AG09309 (cell line): ENCODE results near the gene DNASE1.

Experiments used
- DNase-seq: peaks from one replicate; pipeline ENCODE4 v3.0.0-alpha.2; 2010; ENCODE audit warnings: low read depth
- H3K4me3 ChIP-seq: 2 replicates; pipeline ENCODE4 v1.5.1; 2011; ENCODE audit warnings: mild to moderate bottlenecking, low read depth, low read length, moderate library complexity; ENCODE audit not compliant: control insufficient read depth
- CTCF ChIP-seq: IDR thresholded peaks from 2 replicates; pipeline ENCODE4 v1.5.1; 2011; ENCODE audit warnings: mild to moderate bottlenecking, low read depth, low read length, inconsistent platforms; ENCODE audit not compliant: insufficient read depth, control insufficient read depth; ENCODE audit errors: missing control alignments

Gene DNASE1

DNA sequence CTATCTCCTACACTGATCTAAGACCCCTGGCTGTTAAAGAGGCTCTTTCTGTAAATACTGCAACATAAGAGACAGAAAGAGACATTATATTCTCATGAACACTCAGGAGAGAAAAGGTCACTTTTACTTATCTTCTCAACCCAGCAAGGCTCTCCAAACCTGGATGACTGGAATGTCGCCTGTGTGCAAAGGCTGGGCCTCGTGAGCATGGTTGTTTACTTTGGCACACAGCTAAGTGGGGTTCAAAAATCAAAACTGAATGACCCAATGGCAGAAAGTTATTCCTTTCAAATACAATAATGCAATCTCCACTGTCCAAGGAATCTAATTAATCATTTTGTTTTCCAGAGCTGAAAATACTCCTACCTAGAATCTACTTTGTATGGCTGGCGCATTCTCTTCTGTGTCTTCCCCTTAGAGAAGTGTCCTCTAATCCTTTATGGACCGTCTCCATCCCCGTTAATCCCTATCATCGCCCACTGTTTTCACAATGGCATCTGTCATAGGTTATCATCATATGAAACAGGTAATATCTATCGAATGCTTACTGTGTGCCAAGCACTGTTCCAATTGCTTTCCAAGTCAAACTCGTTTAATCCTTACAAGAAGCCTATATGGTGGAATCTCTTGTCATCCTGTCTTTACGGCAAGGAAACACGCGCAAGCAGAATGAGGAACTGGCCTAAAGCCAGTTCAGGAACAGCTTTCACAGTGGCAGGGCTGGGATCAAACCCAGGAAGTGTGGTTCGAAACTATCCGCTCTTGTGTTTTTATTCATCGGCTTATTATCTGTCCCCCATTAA lies 44.4 kb upstream of the DNASE1 start:
- TF ChIP-seq CTCF: no peak
- H3K4me3 ChIP-seq: peak overlapping the region; percentile 85; the same call in 1 of the 2 replicates
- DNase-seq: no peak

GRCh38 chr16:3610698-3611145 lies 43.8 kb upstream of the DNASE1 start:
- DNase-seq: no peak
- H3K4me3 ChIP-seq: peak overlapping the region; percentile 85
- TF ChIP-seq CTCF: no peak

GRCh38 chr16:3611146-3611975 lies 43.1 kb upstream of the DNASE1 start, which contains the start of gene SLX4:
TSS of gene SLX4 (minus strand) at chr16:3611606. CDS start at chr16:3608964, 2,642 bp downstream.
- peak; percentile 41 for DNase-seq
- H3K4me3 ChIP-seq: peak within 1 kb of the TSS; percentile 85
- no peak for TF ChIP-seq CTCF

DNA sequence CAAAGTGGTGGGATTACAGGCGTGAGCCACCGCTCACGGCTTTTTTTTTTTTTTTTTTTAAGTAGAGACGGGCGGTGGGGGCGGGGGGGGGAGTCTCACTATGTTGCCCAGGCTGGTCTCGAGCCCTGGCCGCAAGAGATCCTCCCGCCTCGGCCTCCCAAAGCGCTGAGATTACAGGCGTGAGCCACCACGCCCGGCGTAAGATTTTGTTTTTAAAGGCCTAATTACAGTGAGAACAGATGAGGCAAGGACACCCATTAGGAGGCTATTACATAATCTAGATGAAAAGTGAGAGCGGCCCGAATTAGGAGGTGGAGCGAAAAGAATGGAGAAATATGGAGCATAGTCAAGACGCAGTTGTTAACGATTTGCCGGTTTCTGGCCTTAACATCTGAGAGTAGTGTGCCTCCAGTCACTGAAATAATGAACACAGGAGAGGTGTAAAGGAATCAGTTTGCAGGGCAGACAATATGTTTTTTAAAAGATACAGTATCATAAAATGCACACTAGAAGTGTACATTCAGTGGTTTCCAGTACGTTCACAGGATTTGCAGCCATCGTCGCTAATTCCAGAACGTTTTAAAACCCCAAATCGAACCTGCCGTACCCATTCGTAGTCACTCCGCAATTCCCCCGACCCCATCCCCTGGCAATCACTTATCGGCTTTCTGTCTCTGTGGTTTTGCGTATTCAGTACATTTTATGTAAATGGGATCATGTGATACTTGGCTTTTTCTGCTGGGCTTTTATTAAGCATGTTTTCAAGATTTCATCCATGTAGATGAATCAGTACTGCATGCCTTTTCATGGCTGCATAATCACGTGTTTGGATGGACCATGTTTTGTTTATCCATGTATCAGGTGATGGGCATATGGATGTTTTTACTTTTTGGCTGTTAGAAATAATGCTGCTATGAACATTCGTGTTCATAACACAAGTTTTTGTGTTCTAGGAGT lies 41.7 kb upstream of the DNASE1 start:
- TF ChIP-seq CTCF: no peak
- H3K4me3 ChIP-seq: peak overlapping the region; percentile 71
- no peak for DNase-seq

- no peak overlapping the region for H3K4me3 ChIP-seq
- TF ChIP-seq CTCF: no peak
- DNase-seq: no peak
Measured at GRCh38 chr16:3618769-3619141, 35.7 kb upstream of the DNASE1 start.

DNA sequence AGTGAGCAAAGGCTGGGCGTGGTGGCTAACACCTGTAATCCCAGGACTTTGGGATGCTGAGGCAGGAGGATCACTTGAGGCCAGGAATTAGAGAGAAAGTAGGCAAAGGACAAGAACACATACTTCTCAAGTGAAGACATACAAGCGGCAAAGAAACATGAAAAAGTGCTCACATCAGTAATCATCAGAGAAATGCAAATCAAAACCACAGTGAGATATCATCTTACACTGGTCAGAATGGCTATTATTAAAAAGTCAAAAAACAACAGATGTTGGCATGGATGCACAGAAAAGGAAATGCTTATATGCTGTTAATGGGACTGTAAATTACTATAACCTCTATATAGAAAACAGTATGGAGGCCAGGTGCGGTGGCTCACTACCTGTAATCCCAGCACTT lies 30.8 kb upstream of the DNASE1 start:
- TF ChIP-seq CTCF: no peak

More for the DNA sequence above, 30.8 kb upstream of the DNASE1 start:
- no peak for DNase-seq
- no peak overlapping the region for H3K4me3 ChIP-seq
